HepG2 (cell line): ENCODE measurements around the gene MEGF11. TPM values are rescaled to one million over a fixed set of nuclear protein-coding genes. Genes with fewer than 3 reads are reported as not detected.

Source experiments
- ATAC-seq: fragments of 200-7000 bp; cut with Tn5 transposase; 3 replicates; pipeline ENCODE4 v1.9.1; 2020; ENCODE audit warnings: mild to moderate bottlenecking, moderate library complexity
- BruUV-seq: library from RNA; stranded (reverse); fragments of 400-500 nt; replicated peaks from 2 replicates; lab custom pipeline; 2021; lab: Mats Ljungman, UMichigan
- CTCF ChIA-PET: fragments of 300-600 bp; formaldehyde crosslinking; extraction: SDS; loops from one replicate; lab custom pipeline; 2021; ENCODE audit warnings: low total read pairs, inconsistent platforms, low intra/inter-chr PET ratio; lab: Yijun Ruan, JAX
- POLR2A ChIA-PET: fragments of 350-600 bp; sonication (Branson Sonifier 250); formaldehyde crosslinking; loops from one replicate; lab custom pipeline; 2020; ENCODE audit warnings: antibody characterized with exemption, inconsistent platforms; lab: Yijun Ruan, JAX
- DNase-seq: peaks from one replicate; pipeline ENCODE4 v3.0.0-alpha.2; 2015; ENCODE audit warnings: low spot score
- FAIRE-seq: peaks from 3 replicates; lab custom pipeline; 2011; peaks lifted over from hg19 to GRCh38; lab: Jason Lieb, UNC
- H2AFZ ChIP-seq: one replicate; pipeline ENCODE4 v1.6.1; 2011; ENCODE audit warnings: low read length, inconsistent platforms
- H3K27ac ChIP-seq: fragments of 300-600 bp; 3 replicates; pipeline ENCODE4 v1.8.0; 2011; ENCODE audit warnings: mixed run types, mild to moderate bottlenecking, mixed read lengths, low read length, inconsistent platforms; ENCODE audit not compliant: insufficient read depth; ENCODE audit errors: extremely low read length
- H3K27me3 ChIP-seq, 2 experiments: fragments of 200-600 bp in 1 of 2; 2 replicates in 1 of 2; 3 replicates in 1 of 2; pipeline versions ENCODE4 v1.6.0 to v1.8.0; 2011; ENCODE audit warnings: low read length in 2 of 2, mild to moderate bottlenecking in 2 of 2, moderate library complexity in 2 of 2, inconsistent platforms in 1 of 2; ENCODE audit not compliant: insufficient read depth in 2 of 2, control insufficient read depth in 1 of 2
- H3K36me3 ChIP-seq, 2 experiments: fragments of 200-600 bp in 1 of 2; replicated peaks in 1 of 2; 2 replicates in 1 of 2; 3 replicates in 1 of 2; pipeline versions ENCODE4 v1.5.1 to v1.8.0; 2011; ENCODE audit warnings: low read length in 2 of 2, inconsistent platforms in 1 of 2; ENCODE audit not compliant: insufficient read depth in 2 of 2, control insufficient read depth in 1 of 2
- H3K4me1 ChIP-seq: 2 replicates; pipeline ENCODE4 v1.5.1; 2012; ENCODE audit warnings: low read length, inconsistent platforms; ENCODE audit not compliant: insufficient read depth
- H3K4me2 ChIP-seq: 2 replicates; pipeline ENCODE4 v1.6.0; 2011; ENCODE audit warnings: low read depth, low read length, inconsistent platforms
- H3K4me3 ChIP-seq, 3 experiments: fragments of 200-600 bp in 1 of 3; sonication (generic), shearing (Covaris generic) in 1 of 3; replicated peaks in 1 of 3; 2 replicates each; pipeline ENCODE4 v1.5.1; 2011 to 2016; ENCODE audit warnings: low read length in 3 of 3, inconsistent platforms in 2 of 3, low read depth in 2 of 3, mild to moderate bottlenecking in 2 of 3, control low read depth in 1 of 3, mixed read lengths in 1 of 3; ENCODE audit not compliant: insufficient read depth in 1 of 3
- H3K79me2 ChIP-seq: one replicate; pipeline ENCODE4 v1.6.1; 2011; ENCODE audit warnings: low read length, inconsistent platforms; ENCODE audit not compliant: insufficient read depth
- H3K9ac ChIP-seq: 2 replicates; pipeline ENCODE4 v1.6.0; 2011; ENCODE audit warnings: mild to moderate bottlenecking, low read depth, low read length, inconsistent platforms; ENCODE audit not compliant: insufficient read depth
- H3K9me3 ChIP-seq: 2 replicates; pipeline ENCODE4 v1.5.1; 2012; ENCODE audit warnings: mild to moderate bottlenecking, low read length
- H4K20me1 ChIP-seq: 2 replicates; pipeline ENCODE4 v1.6.0; 2011; ENCODE audit warnings: inconsistent platforms, mild to moderate bottlenecking, low read length, moderate library complexity; ENCODE audit not compliant: insufficient read depth
- ELF3 ChIP-seq: IDR thresholded peaks from 2 replicates; pipeline ENCODE4 v1.6.1; 2016; ENCODE audit warnings: missing genetic modification reagents, missing compliant biosample characterization
- MIER2 ChIP-seq: IDR thresholded peaks from 2 replicates; pipeline ENCODE4 v1.6.1; 2016; ENCODE audit warnings: missing biosample characterization, missing genetic modification reagents
- SALL2 ChIP-seq: sonication (generic); formaldehyde crosslinking; IDR thresholded peaks from 2 replicates; pipeline ENCODE4 v1.8.1; 2023; ENCODE audit warnings: mild to moderate bottlenecking, missing genetic modification reagents, inconsistent platforms
- ZBTB40 ChIP-seq, 2 experiments: fragments of 450-650 bp in 1 of 2; sonication (generic) in 1 of 2; formaldehyde crosslinking in 1 of 2; IDR thresholded peaks; 2 replicates each; pipeline versions ENCODE4 v1.6.1 to v1.8.0; 2016 to 2022; ENCODE audit warnings: antibody characterized with exemption in 1 of 2, mild to moderate bottlenecking in 1 of 2, missing genetic modification reagents in 1 of 2
- ZNF460 ChIP-seq: sonication (generic); formaldehyde crosslinking; IDR thresholded peaks from 2 replicates; pipeline ENCODE4 v1.5.1; 2020; ENCODE audit warnings: missing genetic modification reagents, mild to moderate bottlenecking, borderline replicate concordance
- ZSCAN29 ChIP-seq: sonication (generic); formaldehyde crosslinking; conservative IDR thresholded peaks from 2 replicates; pipeline ENCODE4 v1.4.0; 2020; ENCODE audit warnings: mild to moderate bottlenecking, missing genetic modification reagents
- WGBS: methylation state at CpG from one replicate; pipeline ENCODE4 v1.1.6; 2017; ENCODE audit warnings: low lambda C conversion rate; 5-methylcytosine and 5-hydroxymethylcytosine counted together
- in situ Hi-C: cut with HindIII; loops from 2 replicates; pipeline ENCODE4 v1.10.0; 2017; ENCODE audit warnings: low pct_unique_long_range_greater_than_20kb; ENCODE audit not compliant: extremely low pct_ligation_motif_present
- intact Hi-C: fragments of 100-400 bp; cut with micrococcal nuclease; formaldehyde crosslinking; loops from one replicate; pipeline ENCODE4 v1.10.0; 2022; ENCODE audit not compliant: unreplicated experiment
- polyA plus RNA-seq, 8 experiments: library from polyadenylated mRNA; depleted of rRNA in 3 of 8; stranded (reverse) in 7 of 8; unstranded in 1 of 8; fragments of >200 nt; fragmentation: Illumina TruSeq in 4 of 8; extraction: Trizol in 4 of 8; gene quantifications; 2 replicates each; pipeline versions ENCODE4 v1.2.1 to v1.2.3, GENCODE V29; 2011 to 2016; ENCODE audit warnings: low read depth in 4 of 8, missing spikeins in 1 of 8, mixed read lengths in 1 of 8; ENCODE audit not compliant: insufficient read depth in 1 of 8
- total RNA-seq, 5 experiments: library from RNA; depleted of rRNA; stranded (reverse); fragments of >200 nt; fragmentation: Illumina TruSeq; extraction: Trizol; gene quantifications; 2 replicates each; pipeline ENCODE4 v1.2.3, GENCODE V29; 2016; ENCODE audit warnings: low read depth in 1 of 5

MEGF11 gene
- total and polyA plus RNA-seq, 2 of the 13 experiments (the other 11 are each of a cell fraction or from before 2014, with no cell fraction given) = not detected

- TF ChIP-seq ZSCAN29 (CRISPR knock-in tag) (no peak), ZNF460 (CRISPR knock-in tag) (no peak), ZBTB40 (IDR thresholded peaks at IDR 0.05) (no peak), ZBTB40 (CRISPR knock-in tag; IDR thresholded peaks at IDR 0.05) (no peak), MIER2 (CRISPR knock-in tag) (no peak), SALL2 (no peak), ELF3 (CRISPR knock-in tag) (no peak)
- intact Hi-C loops = no loop called here
- Histone ChIP-seq H3K4me1 (no peaks in the 10 kb centered on the region), H2AFZ (no peak overlapping the region), H3K9me3 (no peaks in the 10 kb centered on the region), H3K27ac (no peak overlapping the region), H4K20me1 (no peaks in the 10 kb centered on the region), H3K4me3 (no peak overlapping the region), H3K27me3 (peaks cover 4 to 21% of the 10 kb centered on the region in 2 experiments; a peak in 3 of 5 replicates), H3K9ac (no peak overlapping the region), H3K79me2 (no peaks in the 10 kb centered on the region), H3K36me3 (no peaks in the 10 kb centered on the region), H3K4me2 (no peak overlapping the region)
- ATAC-seq (no peak), FAIRE-seq (no peak), DNase-seq (no peak)
- CTCF ChIA-PET = no interaction called here
- POLR2A ChIA-PET = no interaction called here
- in situ Hi-C loops = no loop called here
- WGBS = 0% methylated on average over 2 of the region's 2 CpGs
- no TSS peak for BruUV-seq
Observed at GRCh38 chr15:66162286-66162685, 91.3 kb downstream of the MEGF11 start.
